ENCODE data around the gene ISL2. TPM values are rescaled to one million over a fixed set of nuclear protein-coding genes. Genes with fewer than 3 reads are reported as not detected.

The ISL2 gene
- total RNA-seq, 1 donor from 2014 or later, result 0.62 TPM

- DNase-seq (ENCODE audit: low spot score), result no peak
Measured at GRCh38 chr15:76341366-76342057, 4.9 kb downstream of the ISL2 start.

GRCh38 chr15:76342058-76342381 is 5.4 kb downstream of the ISL2 start:
- DNase-seq (ENCODE audit: low spot score), result no peak

- DNase-seq (ENCODE audit: low spot score), result no peak
Measured at GRCh38 chr15:76342382-76343201, 6.0 kb downstream of the ISL2 start.

GRCh38 chr15:76343313-76343996 is 6.9 kb downstream of the ISL2 start:
- DNase-seq (ENCODE audit: low spot score), result no peak

- DNase-seq (ENCODE audit: low spot score), result no peak
Measured at GRCh38 chr15:76344893-76345582, 8.5 kb downstream of the ISL2 start.

GRCh38 chr15:76345583-76345879 is 9.0 kb downstream of the ISL2 start:
- no peak for DNase-seq (ENCODE audit: low spot score)

- no peak for DNase-seq (ENCODE audit: low spot score)
Measured at GRCh38 chr15:76345880-76346668, 9.5 kb downstream of the ISL2 start.

GRCh38 chr15:76346669-76347481 is 10.3 kb downstream of the ISL2 start:
- peak; percentile 40 for DNase-seq (ENCODE audit: low spot score)

- DNase-seq (ENCODE audit: low spot score), result no peak
Measured at GRCh38 chr15:76347482-76348055, 11.0 kb downstream of the ISL2 start.

GRCh38 chr15:76349301-76350070 is 12.9 kb downstream of the ISL2 start:
- no peak for DNase-seq (ENCODE audit: low spot score)

- DNase-seq (ENCODE audit: low spot score), result no peak
Measured at GRCh38 chr15:76353023-76353577, 16.5 kb downstream of the ISL2 start.

- DNase-seq (ENCODE audit: low spot score), result no peak
Measured at GRCh38 chr15:76353903-76354302, 17.3 kb downstream of the ISL2 start.

- no peak for DNase-seq (ENCODE audit: low spot score)
Measured at GRCh38 chr15:76354823-76355440, 18.4 kb downstream of the ISL2 start.

GRCh38 chr15:76358453-76358852 is 21.9 kb downstream of the ISL2 start:
- no peak for DNase-seq (ENCODE audit: low spot score)

GRCh38 chr15:76359152-76359551 is 22.6 kb downstream of the ISL2 start:
- DNase-seq (ENCODE audit: low spot score), result no peak

GRCh38 chr15:76360416-76360815 is 23.8 kb downstream of the ISL2 start:
- no peak for DNase-seq (ENCODE audit: low spot score)

- DNase-seq (ENCODE audit: low spot score), result no peak
Measured at GRCh38 chr15:76363251-76363650, 26.7 kb downstream of the ISL2 start.

GRCh38 chr15:76366714-76367113 is 30.1 kb downstream of the ISL2 start:
- no peak for DNase-seq (ENCODE audit: low spot score)

GRCh38 chr15:76368122-76368621 is 31.6 kb downstream of the ISL2 start:
- no peak for DNase-seq (ENCODE audit: low spot score)

All from ureter (tissue), 1 donor.